Measurements from ENCODE around the gene IQCM. TPM values are rescaled to one million over a fixed set of nuclear protein-coding genes. Genes with fewer than 3 reads are reported as not detected.

The IQCM gene
- polyA plus RNA-seq, 1 donor (not counting 4 experiments of a cell fraction or from before 2014, with no cell fraction given) = not detected

DNA sequence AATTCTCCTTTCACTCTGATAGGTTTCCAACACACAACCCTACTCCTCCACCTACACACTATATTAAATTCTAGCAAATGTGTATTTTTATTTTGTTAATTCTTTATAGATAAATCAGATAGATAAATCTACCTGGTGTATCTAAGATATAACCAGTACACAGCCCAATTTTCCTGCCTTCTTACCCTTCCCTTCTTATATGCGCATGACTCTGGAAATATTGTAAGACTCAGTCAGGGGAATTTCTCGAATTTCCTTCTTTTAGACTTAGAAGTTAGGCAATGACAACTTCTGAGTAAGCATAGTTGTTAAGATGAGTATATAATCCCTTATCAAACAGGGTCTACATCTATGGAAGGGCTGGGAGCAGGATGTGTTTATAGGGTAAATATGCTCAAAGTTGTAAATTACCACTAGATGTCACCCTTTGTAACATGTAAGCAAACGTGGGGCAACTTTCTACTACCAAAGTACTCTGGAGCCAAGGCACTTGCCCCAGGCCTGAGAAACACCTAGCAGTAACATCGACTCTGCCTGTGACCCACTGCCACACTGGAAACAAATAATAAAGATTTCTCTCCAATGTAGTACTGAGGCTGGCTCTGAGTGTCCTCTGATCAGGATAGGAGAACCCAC is 444.7 kb downstream of the IQCM start:
- H4K20me1 ChIP-seq (ENCODE audit: control insufficient read depth, extremely low read depth, insufficient read depth, low read length) = no peaks in the 10 kb centered on the region
- no peak overlapping the region for H3K9ac ChIP-seq (ENCODE audit: control insufficient read depth, extremely low read depth, insufficient read depth, low read length)
- H3K9me3 ChIP-seq (ENCODE audit: control insufficient read depth, low read depth, low read length) = no peaks in the 10 kb centered on the region
- no peak overlapping the region for H3K4me3 ChIP-seq (ENCODE audit: control insufficient read depth in 2 of 3, extremely low read depth in 1 of 3, insufficient read depth in 2 of 3, low read depth in 1 of 3, low read length in 3 of 3)
- no peaks in the 10 kb centered on the region for H3K27me3 ChIP-seq (ENCODE audit: control insufficient read depth, extremely low read depth, insufficient read depth, low read length)
- H3K27ac ChIP-seq (ENCODE audit: control insufficient read depth, insufficient read depth, low read length) = no peak overlapping the region
- H3K79me2 ChIP-seq (ENCODE audit: control insufficient read depth, insufficient read depth, low read length) = no peaks in the 10 kb centered on the region
- no peaks in the 10 kb centered on the region for H3K4me1 ChIP-seq (ENCODE audit: control insufficient read depth, extremely low read depth, insufficient read depth, low read length)
- H3K36me3 ChIP-seq (ENCODE audit: control insufficient read depth in 2 of 2, extremely low read depth in 1 of 2, insufficient read depth in 2 of 2, low read length in 2 of 2) = no peaks in the 10 kb centered on the region
- FAIRE-seq = peak; percentile 74
- TF ChIP-seq, protein P1, sequence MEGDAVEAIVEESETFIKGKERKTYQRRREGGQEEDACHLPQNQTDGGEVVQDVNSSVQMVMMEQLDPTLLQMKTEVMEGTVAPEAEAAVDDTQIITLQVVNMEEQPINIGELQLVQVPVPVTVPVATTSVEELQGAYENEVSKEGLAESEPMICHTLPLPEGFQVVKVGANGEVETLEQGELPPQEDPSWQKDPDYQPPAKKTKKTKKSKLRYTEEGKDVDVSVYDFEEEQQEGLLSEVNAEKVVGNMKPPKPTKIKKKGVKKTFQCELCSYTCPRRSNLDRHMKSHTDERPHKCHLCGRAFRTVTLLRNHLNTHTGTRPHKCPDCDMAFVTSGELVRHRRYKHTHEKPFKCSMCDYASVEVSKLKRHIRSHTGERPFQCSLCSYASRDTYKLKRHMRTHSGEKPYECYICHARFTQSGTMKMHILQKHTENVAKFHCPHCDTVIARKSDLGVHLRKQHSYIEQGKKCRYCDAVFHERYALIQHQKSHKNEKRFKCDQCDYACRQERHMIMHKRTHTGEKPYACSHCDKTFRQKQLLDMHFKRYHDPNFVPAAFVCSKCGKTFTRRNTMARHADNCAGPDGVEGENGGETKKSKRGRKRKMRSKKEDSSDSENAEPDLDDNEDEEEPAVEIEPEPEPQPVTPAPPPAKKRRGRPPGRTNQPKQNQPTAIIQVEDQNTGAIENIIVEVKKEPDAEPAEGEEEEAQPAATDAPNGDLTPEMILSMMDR (optimal IDR thresholded peaks at IDR 0.05 in 1 of 3, IDR thresholded peaks at IDR 0.05 in 1 of 3, conservative IDR thresholded peaks at IDR 0.05 in 1 of 3; ENCODE audit: extremely low read depth in 1 of 3, insufficient read depth in 2 of 3, low read length in 3 of 3) = peak; percentile 39 to 48 (median 46)
- no peak for TF ChIP-seq EZH2 (IDR thresholded peaks at IDR 0.05; ENCODE audit: low read length)
- no peaks in the 10 kb centered on the region for H3K9me1 ChIP-seq (ENCODE audit: control insufficient read depth, extremely low read depth, insufficient read depth, low read length)
- H2AFZ ChIP-seq (ENCODE audit: control insufficient read depth, low read length) = no peak overlapping the region
- dilution Hi-C loops (cut with MboI; ENCODE audit: extremely low pct_ligation_motif_present, low sequenced_read_pairs) = no loop called here
- peak; percentile 2 for DNase-seq (ENCODE audit: low read depth, low spot score)
- H3K4me2 ChIP-seq (ENCODE audit: control insufficient read depth, extremely low read depth, insufficient read depth, low read depth, low read length) = no peak overlapping the region

DNA sequence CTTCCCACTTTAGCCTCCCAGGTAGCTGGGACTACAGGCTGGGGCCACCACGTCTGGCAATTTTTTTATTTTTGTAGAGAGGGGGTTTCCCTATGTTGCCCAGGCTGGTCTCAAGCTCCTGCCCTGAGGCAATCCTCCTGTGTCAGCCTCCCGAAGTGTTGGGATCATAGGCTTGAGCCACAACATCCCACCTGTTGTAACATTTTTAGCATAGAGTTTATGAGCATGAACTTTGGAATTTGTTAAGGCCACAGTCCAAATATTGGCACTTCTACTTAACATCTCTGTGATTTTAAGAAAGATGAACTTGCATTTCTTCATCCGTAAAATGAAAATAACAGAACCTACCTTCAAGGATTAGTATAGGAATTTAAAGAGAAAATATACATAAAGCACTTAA is 445.6 kb downstream of the IQCM start:
- DNase-seq (ENCODE audit: low read depth, low spot score) = no peak

More for the DNA sequence above, 445.6 kb downstream of the IQCM start:
- dilution Hi-C loops (cut with MboI; ENCODE audit: extremely low pct_ligation_motif_present, low sequenced_read_pairs) = no loop called here
- H4K20me1 ChIP-seq (ENCODE audit: control insufficient read depth, extremely low read depth, insufficient read depth, low read length) = no peaks in the 10 kb centered on the region
- H3K4me1 ChIP-seq (ENCODE audit: control insufficient read depth, extremely low read depth, insufficient read depth, low read length) = no peaks in the 10 kb centered on the region
- no peak overlapping the region for H3K27ac ChIP-seq (ENCODE audit: control insufficient read depth, insufficient read depth, low read length)
- FAIRE-seq = no peak
- H2AFZ ChIP-seq (ENCODE audit: control insufficient read depth, low read length) = no peak overlapping the region
- no peak overlapping the region for H3K9ac ChIP-seq (ENCODE audit: control insufficient read depth, extremely low read depth, insufficient read depth, low read length)
- H3K9me1 ChIP-seq (ENCODE audit: control insufficient read depth, extremely low read depth, insufficient read depth, low read length) = no peaks in the 10 kb centered on the region
- no peaks in the 10 kb centered on the region for H3K9me3 ChIP-seq (ENCODE audit: control insufficient read depth, low read depth, low read length)
- no peaks in the 10 kb centered on the region for H3K36me3 ChIP-seq (ENCODE audit: control insufficient read depth in 2 of 2, extremely low read depth in 1 of 2, insufficient read depth in 2 of 2, low read length in 2 of 2)
- H3K27me3 ChIP-seq (ENCODE audit: control insufficient read depth, extremely low read depth, insufficient read depth, low read length) = no peaks in the 10 kb centered on the region
- no peak overlapping the region for H3K4me3 ChIP-seq (ENCODE audit: control insufficient read depth in 2 of 3, extremely low read depth in 1 of 3, insufficient read depth in 2 of 3, low read depth in 1 of 3, low read length in 3 of 3)
- no peaks in the 10 kb centered on the region for H3K79me2 ChIP-seq (ENCODE audit: control insufficient read depth, insufficient read depth, low read length)
- no peak for TF ChIP-seq EZH2 (IDR thresholded peaks at IDR 0.05; ENCODE audit: low read length)
- TF ChIP-seq, protein P1 (optimal IDR thresholded peaks at IDR 0.05 in 1 of 3, IDR thresholded peaks at IDR 0.05 in 1 of 3, conservative IDR thresholded peaks at IDR 0.05 in 1 of 3; ENCODE audit: extremely low read depth in 1 of 3, insufficient read depth in 2 of 3, low read length in 3 of 3) = no peak
- no peak overlapping the region for H3K4me2 ChIP-seq (ENCODE audit: control insufficient read depth, extremely low read depth, insufficient read depth, low read depth, low read length)
